GM18907 (cell line): ENCODE results near the gene CMTM3.
A peak's percentile ranks its signal among the peaks of the same experiment; 100 is the strongest.
"Not testable (repeated sequence)": the region's sequence is repeated elsewhere in the genome, so short reads cannot be mapped to it uniquely, and the experiment has no call there.

Source experiments
- ATAC-seq: cut with Tn5 transposase; IDR thresholded peaks from one replicate; pipeline ENCODE4 v1.9.1; 2021; ENCODE audit warnings: mild to moderate bottlenecking, moderate library complexity; ENCODE audit not compliant: unreplicated experiment

Gene CMTM3

DNA sequence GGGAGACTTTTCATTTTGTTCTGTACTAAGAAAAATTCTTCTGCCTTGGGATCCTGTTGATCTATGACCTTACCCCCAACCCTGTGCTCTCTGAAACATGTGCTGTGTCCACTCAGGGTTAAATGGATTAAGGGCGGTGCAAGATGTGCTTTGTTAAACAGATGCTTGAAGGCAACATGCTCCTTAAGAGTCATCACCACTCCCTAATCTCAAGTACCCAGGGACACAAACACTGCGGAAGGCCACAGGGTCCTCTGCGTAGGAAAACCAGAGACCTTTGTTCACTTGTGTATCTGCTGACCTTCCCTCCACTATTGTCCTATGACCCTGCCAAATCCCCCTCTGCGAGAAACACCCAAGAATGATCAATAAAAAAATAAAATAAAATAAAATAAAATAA is 27.1 kb downstream of the CMTM3 start:
- ATAC-seq, result not testable (repeated sequence)

DNA sequence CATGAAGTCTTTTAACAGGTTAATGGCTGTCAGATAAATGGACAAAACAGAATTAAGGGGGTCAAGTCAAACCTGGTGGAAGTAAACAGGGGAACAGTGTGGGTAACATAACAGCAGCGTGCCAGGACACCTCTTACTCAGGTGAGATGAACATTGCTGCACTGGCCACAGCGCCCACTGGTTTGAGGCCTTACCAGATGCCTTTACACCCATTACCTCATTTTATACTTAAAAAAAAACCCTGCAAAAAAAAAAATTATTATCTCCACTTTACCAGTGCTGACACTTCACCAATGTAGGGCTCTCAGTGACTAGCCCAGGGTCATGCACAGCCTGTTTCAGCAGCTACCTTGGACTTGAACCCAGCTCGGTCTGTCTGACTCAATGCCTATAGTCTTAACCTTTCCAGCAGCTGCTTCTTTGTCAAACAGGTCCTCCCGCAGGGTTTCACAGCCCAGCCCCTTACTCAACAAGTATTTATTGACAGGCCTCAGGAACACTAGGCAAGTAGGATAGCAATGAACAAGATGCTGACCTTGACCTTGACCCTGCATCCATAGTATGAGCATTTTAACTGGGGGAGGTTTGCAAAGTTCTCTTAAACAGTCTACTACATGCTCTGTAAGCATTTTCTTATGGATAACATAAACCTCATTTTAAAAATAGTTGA is 30.2 kb downstream of the CMTM3 start:
- no peak for ATAC-seq

DNA sequence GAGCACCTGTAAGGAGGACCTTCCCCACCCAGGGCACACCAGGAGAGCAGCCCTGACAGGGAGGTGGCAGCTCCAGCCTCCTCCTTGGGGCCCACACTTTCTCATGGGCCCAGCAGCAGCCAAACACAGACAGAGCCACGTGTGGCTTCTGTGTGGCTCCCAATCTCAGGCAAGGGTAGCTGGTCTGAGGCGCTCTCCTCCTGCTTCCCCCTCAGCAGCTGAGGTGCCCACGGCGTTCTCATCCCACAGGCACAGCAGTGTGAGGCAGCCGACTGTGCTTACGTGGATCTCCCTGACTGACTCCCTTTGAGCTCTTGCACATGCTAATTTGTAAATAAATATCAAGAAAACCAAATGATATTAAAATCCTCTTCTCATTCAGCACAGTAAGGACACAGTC is 30.9 kb downstream of the CMTM3 start:
- ATAC-seq, result no peak

DNA sequence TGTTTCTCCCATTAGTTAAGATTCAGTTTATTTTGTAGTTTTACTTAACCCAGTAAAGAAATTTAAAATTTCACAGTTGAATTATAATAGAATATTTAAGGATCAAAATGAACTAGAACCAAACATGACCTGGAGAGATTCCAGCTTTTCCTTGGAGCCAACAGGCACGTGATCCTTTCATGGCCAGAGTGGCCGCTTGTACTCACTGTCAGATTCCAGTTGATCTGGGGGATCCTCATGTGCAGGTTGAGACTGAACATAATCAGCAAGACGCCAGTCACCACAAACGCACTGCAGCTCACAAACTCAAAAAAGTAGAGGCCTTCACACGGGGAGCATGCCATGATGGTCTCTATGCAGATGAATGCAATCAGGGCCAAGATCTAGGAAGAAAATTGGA is 31.7 kb downstream of the CMTM3 start:
- no peak for ATAC-seq

DNA sequence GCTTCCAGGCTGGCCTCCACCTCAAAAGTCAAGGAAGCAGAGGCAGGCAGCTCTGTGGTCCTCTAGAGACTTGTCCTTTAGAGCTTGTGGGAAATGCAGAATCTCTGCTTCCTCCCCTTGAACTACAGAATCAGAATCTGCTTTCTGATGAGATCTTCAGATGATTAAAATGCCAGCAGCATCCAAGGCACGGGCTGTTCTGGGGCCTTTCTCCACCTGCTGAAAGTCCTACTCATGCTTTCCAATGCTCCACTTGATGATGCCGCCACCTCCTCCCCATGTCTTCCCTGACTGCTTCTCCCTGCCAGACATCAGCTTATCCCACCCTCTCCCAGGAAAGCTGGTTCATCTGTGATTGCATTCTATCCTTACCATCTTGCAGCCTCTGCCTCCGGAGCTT is 33.3 kb downstream of the CMTM3 start:
- ATAC-seq, result no peak

DNA sequence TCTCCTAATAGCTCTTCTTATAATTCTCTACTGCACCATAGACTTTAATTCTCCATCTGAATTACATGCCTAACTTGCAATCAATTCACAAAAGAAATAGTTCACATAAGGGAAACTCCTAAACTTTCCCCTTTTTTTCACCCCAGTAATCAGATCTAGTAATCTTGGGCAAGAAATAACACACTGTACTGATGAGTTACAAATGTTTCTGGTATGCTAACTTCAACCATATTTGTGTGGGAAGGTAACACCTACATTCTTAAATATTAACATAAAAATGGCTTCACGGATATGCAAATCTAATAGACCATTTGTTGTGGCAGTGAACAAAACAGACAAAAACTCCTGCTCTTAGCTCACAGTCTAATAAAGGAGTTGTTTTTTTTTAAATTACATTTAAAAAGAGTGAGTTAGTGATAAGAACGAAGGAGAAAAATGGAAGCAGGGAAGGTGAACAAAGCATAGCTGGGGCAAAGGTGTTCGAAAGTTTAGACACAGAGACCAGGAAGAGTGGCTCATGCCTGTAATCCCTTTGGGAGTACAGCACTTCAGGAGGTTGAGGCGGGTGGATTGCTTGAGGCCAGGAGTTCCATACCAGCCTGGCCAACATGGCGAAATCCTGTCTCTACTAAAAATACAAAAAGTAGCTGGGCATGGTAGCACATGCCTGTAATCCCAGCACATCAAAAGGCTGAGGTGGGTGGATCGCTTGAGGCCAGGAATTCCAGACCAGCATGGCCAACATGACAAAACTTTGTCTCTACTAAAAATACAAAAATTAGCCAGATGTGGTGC is 34.8 kb downstream of the CMTM3 start:
- ATAC-seq, result no peak

- no peak for ATAC-seq
Measured at GRCh38 chr16:66640724-66641314, 36.3 kb downstream of the CMTM3 start.

GRCh38 chr16:66641387-66641786 is 36.9 kb downstream of the CMTM3 start:
- ATAC-seq, result no peak

DNA sequence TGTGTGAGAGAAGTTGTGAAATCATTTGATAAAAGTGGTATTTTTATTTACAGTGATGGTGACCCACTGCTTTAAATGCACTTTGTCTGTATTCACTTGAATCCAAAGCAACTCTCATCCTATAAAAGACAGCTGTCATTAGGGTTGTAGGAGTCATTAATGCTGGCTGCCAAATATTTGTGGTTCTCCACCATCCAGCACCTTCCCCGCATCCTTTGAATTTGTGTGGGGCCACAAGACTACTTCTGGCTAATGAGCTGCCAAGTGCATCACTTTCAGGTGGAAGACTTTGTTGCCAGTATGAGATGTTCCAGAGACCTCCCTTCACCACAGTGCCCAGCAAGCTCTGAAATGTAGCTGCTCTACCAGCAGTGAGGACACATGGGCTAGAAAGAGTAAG is 43.4 kb downstream of the CMTM3 start:
- no peak for ATAC-seq

DNA sequence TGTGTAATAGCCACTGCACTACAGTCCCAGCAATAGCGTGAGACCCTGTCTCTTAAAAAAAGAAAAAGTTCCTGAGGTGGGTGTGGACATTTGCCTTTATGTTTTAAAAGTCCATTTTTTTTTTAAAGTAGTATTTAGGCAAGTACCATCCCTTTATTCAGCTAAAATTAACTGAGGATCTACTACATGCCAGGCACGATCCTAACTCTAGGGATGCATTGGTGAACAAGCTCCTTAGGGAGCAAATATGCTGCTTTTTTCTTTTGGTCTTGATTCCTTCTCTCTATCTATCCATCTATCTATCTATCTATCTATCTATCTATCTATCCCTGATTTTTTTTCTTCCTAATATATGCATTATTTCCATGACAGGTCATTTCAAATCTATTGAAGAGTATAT is 44.7 kb downstream of the CMTM3 start:
- no peak for ATAC-seq

GRCh38 chr16:66649636-66650205 is 45.2 kb downstream of the CMTM3 start:
- no peak for ATAC-seq

GRCh38 chr16:66650707-66651473 is 46.4 kb downstream of the CMTM3 start:
- peak; percentile 98 for ATAC-seq

DNA sequence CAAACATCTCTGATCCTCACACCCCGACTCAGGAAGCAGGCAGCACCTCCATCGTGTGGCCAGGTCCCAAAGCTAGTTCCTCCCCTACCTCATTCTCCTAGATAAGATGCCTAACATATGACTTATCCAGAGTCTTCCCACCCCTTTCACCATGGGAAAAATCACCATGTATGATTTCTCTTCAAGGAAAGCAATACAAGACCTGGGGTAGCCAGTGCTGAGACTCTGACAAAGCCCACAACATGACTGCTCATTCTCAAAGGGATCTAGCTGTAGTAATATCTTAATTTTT is 46.9 kb downstream of the CMTM3 start:
- no peak for ATAC-seq

- no peak for ATAC-seq
Measured at GRCh38 chr16:66651965-66652364, 47.5 kb downstream of the CMTM3 start.

GRCh38 chr16:66652661-66653360 is 48.3 kb downstream of the CMTM3 start:
- ATAC-seq, result no peak

DNA sequence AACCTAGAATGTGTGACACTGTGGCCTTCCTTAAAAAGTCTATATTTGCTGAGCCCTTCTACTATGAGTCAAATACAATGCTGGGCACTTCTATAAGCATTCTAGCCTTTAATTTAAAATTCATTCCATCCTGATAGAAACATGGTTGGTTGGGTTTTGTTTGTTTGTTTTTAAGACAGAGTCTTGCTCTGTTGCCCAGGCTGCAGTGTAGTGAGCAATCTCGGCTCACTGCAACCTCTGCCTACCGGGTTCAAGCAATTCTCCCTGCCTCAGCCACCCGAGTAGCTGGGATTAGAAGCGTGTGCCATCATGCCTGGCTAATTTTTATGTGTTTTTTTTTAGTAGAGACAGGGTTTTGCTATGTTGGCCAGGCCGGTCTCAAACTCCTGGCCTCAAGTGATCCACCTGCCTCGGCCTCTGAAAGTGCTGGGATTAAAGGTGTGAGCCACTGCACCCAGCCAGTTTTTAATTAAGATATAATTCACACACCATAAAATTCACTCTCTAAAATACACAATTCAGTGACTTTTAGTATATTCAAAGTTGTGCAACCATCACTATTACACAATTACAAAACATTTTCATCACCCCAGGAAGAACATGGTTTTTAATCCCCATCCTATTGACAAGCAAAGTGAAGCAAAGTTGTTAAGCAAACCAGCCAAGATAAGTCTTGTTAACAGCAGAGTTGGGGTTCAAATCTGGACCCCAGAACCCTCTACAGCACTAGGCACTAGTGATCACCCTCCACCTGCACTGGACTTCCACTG is 49.3 kb downstream of the CMTM3 start:
- no peak for ATAC-seq

DNA sequence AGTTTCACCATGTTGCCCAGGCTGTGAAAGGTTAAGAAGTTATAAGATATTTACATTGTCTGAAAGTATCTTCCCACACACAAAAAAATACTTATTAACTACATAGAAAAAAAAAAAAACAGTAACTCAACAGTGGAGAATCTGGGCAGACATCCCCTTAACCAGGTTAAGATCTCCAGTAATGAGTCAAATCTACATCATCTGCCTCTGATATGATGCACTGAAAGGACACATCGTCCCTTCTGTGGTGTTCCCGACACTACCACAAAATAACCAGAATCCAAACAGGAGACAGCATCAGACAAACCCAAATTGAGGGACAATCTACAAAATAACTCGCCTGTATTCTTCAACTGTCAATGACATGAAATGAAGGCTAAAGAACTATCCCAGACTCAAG is 52.0 kb downstream of the CMTM3 start:
- ATAC-seq, result no peak

- ATAC-seq, result no peak
Measured at GRCh38 chr16:66658143-66658859, 53.8 kb downstream of the CMTM3 start.

DNA sequence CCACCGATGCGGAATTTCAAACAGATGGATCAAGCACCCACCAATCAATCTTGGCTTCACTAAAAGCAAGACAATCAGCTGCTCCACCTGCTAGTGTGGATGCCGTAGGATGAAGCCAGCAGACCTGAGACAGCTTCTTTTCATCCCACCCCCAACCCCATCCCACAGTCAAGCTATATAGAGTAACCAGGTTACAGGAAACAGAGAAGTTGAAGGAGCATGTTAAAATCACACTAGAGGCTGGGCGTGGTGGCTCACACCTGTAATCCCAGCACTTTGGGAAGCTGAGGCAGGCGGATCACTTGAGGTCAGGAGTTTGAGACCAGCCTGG is 54.3 kb downstream of the CMTM3 start:
- ATAC-seq, result no peak
